GM04503 (cell line): ENCODE data around the gene DOP1B.
"Not testable (repeated sequence)": the region's sequence is repeated elsewhere in the genome, so short reads cannot be mapped to it uniquely, and the experiment has no call there.

ENCODE experiments used
- DNase-seq: peaks from one replicate; pipeline ENCODE4 v3.0.0-alpha.2; 2012; ENCODE audit warnings: low read depth

The DOP1B gene, protein sequence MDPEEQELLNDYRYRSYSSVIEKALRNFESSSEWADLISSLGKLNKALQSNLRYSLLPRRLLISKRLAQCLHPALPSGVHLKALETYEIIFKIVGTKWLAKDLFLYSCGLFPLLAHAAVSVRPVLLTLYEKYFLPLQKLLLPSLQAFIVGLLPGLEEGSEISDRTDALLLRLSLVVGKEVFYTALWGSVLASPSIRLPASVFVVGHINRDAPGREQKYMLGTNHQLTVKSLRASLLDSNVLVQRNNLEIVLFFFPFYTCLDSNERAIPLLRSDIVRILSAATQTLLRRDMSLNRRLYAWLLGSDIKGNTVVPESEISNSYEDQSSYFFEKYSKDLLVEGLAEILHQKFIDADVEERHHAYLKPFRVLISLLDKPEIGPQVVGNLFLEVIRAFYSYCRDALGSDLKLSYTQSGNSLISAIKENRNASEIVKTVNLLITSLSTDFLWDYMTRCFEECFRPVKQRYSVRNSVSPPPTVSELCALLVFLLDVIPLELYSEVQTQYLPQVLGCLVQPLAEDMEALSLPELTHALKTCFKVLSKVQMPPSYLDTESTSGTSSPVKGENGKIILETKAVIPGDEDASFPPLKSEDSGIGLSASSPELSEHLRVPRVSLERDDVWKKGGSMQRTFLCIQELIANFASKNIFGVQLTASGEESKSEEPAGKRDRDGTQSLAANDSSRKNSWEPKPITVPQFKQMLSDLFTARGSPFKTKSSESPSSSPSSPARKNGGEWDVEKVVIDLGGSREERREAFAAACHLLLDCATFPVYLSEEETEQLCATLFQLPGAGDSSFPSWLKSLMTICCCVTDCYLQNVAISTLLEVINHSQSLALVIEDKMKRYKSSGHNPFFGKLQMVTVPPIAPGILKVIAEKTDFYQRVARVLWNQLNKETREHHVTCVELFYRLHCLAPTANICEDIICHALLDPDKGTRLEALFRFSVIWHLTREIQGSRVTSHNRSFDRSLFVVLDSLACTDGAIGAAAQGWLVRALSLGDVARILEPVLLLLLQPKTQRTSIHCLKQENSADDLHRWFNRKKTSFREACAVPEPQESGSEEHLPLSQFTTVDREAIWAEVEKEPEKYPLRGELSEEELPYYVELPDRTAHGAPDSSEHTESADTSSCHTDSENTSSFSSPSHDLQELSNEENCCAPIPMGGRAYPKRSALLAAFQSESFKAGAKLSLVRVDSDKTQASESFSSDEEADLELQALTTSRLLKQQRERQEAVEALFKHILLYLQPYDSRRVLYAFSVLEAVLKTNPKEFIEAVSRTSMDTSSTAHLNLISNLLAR (N-terminal part only)

DNA sequence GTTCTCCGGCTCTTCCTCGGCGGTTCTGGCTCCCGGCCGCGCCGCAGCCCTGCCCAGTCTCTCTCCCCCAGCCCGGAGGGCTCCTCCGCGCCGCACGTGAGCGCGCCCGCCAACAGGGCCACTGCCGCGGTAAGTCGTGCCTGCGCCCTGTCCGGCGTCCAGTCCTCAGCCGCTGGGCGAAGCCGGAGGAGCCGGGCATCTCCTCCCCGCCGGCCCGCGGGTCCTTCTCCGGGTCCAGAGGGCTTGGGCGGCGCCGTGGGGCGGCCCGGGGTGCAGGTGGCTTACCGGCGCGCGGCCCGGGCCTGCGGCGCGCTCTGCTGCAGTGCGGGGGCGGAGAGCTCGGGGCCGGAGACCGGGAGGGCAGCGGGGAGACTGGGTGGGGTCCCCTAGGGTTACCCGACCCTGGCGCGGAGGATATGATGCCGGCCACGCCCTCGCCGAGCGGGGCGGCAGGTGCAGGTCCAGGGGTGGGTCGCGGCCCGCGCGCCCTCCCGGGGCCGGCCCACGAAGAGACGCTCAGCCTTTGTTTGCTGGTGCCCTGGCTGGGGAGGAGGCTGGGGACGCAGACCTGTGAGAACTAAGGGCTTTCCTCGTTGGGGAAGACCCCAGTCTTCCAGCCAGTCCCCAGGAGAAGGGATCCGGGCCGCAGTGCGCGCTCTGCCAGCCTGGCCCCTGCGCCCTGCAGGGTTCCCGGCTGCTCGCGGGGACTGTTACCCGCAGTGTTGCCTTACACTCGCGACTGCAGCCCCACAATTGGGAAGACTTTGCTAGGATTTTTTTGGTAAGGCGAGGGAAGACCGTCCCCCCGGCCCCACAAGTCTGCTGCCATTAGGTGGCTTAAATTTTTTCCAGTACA is at the start of gene DOP1B:
DOP1B (plus strand) TSS at position 10 of the 856 bp plus-strand sequence. CDS start 7,910 bp downstream, outside the sequence.
- no peak for DNase-seq

DNA sequence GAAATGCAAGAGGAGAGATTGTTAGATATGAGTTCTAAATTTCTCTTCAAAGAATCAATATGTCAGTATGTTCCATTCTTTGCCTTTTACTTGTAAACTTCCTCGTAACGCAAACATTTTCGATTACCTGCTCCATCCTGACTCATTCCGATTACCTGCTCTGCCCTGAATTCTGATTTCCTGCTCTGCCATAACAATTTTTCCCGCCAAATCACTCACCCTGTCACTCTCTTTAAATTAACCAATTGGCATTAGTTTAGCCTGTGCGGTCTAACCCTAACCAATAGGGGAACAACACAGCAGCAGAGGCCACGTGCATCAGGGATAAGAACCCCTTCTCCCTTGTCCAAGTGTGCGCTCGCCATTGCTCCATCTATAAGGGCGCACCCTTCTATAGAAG is 46.8 kb upstream of the DOP1B start:
- no peak for DNase-seq

DNA sequence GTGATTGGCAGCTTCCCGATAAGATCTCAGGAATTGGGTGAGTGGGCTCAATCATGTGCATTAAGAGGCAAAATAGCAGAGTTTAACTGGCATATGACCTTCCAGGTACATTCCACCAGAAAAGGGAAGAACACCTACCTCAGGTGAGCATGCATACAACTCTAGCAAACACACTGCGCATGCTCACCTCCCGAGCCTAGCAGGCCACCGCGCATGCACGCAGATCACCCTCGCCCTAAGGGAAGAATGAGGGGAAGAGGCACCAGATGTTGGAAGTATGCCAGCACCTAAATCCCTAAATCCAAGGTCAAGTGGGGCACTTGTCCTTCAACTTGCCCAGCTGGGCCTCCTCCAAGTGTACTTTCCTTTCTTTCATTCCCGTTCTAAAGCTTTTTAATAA is 45.4 kb upstream of the DOP1B start:
- no peak for DNase-seq

DNA sequence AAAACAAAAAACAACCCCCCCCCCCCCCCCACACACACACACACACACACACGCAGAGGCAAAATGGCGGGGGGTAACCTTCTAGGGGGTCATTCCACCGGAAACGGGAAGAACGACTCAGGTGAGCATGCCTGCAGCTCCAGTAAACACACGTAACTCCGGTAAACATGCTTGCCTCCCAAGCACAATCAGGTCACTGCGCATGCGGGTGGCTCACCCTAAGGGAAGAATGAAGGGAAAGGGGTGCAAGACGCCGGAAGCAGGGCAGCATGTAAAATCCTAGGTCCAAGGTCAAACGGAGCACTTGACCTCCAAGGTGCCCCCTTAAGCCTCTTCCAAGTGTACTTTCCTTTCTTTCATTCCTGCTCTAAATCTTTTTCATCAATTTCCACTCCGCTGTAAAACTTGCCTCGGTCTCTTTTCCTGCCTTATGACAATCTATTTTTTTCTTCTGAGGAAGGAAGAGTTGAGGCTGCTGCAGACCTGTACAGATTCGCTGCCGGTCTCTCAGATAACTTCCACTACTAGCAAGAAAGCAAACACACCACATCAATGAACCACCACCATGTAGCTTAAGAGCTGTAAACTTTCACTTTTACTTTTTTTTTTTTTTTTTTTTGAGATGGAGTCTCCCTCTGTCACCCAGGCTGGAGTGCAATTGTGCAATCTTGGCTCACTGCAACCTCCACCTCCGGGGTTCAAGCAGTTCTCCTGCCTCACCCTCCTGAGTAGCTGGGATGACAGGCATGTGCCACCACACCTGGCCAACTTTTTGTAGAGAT is 42.8 kb upstream of the DOP1B start:
- DNase-seq = no peak

DNA sequence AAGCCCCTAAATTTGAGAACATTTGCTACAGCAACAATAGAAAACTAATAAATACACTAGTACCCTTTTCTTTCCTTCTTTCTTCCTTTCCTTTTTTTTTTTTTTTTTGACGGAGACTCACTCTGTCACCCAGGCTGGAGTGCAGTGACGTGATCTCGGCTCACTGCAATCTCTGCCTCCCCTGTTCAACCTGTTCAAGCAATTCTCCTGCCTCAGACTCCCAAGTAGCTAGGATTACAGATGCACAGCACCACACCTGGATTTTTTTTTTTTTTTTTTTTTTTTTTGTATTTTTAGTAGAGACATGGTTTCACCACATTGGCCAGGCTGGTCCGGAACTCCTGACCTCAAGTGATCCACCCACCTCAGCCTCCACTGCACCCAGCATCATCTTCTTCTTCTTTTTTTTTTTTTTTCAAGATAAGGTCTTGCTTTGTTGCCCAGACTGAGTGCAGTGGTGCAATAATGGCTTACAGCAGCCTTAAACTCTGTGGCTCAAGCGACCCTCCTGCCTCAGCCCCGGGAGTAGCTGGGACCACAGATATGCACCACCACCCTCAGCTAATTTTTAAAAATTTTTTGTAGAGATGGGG is 41.4 kb upstream of the DOP1B start:
- DNase-seq = no peak

DNA sequence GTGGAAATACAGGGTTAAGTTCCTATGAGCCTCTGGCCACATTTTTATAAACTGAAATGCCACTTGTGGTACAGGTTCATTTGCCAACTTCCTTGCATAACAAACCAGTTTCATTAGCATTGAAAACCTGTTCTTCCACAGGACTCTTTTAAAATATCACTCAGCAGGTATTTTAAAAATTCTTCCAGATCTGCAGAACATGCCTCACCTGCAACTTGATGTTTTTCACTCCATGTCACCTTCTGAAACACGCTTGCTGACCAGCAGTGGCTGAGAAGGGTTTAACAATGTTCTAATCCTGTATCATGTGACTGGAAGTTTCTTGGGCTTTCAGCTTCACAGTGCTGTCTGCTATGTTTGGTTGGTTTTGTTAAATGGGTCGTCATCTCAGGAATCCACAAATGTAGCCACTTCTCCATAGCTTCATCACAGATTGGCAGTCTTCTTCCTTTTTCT is 39.3 kb upstream of the DOP1B start:
- DNase-seq = no peak

DNA sequence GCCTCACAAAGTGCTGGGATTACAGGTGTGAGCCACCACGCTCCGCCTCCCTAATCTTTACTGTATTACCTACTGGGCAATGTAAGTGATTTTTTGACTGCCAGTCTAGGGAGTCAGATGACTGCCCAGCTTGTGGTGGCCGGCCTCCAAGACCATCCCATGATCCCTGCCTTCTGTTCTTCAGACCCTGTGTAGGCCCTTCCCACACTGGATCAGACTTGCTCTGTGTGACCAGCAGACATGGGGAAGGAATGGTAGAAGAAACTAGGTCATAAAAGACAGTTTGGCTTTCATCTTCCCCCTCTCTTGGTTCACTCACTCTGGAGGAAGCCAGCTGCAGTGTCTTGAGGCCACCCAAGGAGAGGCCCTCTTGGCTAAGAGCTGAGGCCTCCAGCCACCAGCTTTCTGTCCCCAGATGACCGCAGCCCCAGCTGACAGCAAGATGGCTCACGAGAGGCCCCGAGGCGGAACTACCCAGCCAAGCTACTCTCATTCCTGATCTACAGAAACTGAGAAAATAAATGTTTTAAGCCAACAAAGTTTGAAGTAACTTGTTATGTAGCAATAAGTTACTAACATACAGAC is 36.2 kb upstream of the DOP1B start:
- no peak for DNase-seq

DNA sequence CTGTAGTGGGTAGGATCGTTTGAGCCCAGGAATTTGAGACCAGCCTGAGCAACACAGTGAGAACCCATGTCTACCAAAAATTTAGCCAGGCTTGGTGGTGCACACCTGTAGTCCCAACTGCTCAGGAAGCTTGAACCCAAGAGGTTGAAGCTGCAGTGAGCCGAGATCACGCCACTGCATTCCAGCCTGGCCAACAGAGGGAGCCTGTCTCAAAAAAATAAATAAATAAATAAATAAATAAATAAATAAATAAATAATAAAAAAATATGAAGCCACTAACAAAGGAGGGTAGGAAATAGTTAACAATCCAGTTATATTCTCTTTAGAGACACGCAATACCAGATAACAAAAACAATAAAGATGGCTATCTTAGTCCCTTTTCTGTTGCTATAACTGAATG is 33.6 kb upstream of the DOP1B start:
- DNase-seq = no peak

DNA sequence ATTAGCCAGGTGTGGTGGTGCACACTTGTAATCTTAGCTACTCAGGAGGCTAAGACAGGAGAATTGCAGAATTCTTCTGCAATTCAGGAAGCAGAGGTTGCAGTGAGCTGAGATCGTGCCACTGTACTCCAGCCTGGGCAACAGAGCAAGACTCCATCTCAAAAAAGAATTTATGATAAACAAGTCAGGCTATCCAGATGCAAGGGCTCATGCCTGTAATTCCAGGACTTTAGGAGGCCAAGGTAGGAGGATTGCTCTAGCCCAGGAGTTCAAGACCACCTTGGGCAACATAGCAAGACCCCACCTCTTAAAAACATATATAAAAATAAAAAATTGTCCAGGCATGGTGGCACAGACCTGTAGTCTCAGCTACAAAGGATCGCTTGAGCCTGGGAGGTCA is 32.2 kb upstream of the DOP1B start:
- DNase-seq = no peak

DNA sequence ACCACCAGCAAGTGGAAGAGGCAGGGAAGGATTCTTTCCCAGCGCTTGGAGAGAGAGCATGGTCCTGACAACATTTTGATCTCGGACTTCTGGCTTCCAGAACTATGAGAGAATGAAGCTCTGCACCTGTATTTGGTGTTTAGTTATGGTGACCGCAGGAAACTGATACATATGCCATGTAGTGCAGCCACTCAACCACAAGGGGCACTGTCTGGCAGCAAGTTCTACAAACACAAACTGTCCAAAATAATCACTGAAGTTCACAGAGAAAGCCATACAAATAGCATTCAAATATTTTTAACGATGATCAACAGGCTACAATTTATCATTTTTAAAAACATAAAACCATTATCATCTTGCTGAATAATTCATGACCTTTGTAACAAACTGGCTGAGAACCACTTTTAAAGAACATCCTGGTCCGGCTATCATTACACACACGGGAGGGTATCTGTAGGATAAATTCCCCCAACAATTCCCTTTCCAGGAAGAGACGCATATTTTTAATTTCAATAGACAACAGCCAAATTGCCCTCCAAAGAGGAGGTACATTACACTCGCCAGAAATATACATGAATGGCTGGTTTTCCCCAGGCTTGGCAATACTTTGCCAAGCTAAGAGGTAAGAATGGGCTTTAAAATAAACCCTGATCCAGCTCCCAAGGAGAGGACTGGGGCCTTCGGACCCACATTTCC is 31.0 kb upstream of the DOP1B start:
- DNase-seq = no peak

DNA sequence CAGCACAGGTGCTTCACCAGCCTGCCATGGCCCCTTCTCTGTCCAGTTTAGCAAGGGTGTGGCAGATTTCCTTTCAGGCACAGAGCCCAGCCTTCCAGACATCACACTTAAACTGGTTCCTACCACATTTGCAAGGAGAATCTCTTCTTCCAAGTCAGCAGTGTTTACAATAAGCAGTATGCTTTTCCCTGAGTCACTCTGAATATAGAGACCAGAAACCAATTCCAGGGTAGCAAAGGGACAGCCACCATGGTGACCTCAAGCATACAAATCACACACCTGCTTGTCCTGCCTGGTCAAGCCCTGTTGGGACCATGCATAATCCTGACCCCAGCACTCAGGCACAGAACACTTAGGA is 30.4 kb upstream of the DOP1B start:
- no peak for DNase-seq

DNA sequence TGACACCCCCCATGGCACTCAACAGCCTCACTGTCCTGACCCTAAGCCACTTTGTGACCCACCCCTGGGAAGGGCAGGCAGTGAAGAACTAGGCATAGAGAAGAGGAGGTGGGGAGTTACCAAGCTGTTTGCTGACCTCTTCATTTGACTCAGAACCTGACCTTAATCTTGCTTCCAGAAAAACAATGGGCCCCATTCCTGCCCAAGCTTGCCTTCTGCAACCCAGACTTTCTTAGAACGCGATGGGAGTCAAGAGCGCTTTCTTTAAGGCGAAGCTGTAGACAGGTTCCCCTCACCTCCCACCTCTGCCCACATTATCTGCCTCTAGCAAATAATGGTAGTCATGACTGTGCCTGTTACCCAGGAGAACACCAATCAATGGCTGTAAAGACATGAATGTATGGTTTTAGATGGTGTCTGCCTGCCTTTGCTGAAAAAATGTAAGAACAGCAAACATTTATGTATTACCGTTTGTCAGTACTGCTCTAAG is 30.0 kb upstream of the DOP1B start:
- DNase-seq = no peak

DNA sequence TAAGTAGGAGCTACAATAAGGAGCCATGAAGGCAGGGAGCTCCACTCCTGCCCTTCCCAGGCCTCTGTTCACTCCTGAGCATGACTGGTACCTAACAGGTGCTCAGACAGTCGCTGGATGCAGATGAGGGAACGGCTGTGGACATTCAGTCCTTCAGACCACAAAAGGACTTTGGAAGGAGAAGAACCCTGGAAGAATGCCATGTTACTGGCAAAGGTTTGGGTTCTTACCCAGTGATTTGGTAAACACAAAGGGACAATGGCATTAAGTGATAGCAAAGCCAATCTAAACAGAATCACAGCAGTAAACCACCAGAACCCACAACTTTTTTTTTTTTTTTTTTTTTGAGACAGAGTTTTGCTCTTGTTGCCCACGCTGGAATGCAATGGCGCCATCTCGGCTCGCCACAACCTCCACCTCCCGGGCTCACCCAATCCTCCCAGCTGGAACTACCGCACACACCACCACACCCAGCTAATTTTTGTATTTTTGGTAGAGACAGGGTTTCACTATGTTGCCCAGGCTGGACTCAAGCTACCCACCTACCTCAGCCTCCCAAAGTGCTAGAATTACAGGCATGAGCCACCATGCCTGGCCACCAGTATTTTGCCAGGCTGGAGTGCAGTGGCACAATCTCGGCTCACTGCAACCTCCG is 29.2 kb upstream of the DOP1B start:
- DNase-seq = no peak

DNA sequence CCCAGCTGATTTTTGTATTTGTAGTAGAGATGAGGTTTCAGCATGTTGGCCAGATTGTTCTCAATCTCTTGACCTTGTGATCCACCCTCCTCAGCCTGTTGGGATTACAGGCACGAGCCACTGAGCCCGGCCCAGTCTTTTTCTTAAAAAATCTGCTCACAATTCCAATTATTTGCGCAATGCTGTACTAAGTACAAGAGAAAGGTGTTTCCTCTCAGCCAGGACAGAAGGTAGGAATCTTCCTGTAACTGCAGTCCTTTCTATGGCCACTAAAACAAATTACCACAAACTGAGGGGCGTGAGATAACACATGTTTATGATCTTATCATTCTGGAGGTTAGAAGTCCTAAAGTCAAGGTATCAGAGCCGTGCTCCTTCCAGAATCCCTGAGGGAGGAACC is 28.6 kb upstream of the DOP1B start:
- no peak for DNase-seq

DNA sequence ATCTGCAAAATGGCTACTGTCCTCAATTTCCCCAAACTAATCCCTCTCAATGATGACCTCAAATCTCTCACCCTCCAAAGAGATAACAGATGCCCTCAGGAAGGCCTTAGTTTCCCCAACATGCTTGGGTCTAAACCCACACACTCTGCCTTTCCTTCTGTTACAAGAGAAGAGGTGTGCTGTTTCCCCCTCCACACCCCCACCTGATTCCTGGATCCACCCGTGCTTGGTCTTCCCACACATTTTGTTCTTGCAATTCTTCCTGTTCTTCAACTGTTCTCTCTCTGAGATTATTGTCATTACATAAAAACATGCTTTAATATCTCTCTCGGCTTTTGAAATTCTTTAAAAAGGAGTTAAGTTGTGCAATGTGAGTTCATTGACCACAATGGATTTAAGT is 27.4 kb upstream of the DOP1B start:
- no peak for DNase-seq

DNA sequence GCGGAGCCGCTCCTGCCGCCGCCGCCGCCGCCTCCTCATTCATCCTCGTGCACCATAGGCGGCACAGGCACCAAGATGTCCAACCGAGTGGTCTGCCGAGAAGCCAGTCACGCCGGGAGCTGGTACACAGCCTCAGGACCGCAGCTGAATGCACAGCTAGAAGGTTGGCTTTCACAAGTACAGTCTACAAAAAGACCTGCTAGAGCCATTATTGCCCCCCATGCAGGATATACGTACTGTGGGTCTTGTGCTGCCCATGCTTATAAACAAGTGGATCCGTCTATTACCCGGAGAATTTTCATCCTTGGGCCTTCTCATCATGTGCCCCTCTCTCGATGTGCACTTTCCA is 26.2 kb upstream of the DOP1B start:
- DNase-seq = not testable (repeated sequence)

DNA sequence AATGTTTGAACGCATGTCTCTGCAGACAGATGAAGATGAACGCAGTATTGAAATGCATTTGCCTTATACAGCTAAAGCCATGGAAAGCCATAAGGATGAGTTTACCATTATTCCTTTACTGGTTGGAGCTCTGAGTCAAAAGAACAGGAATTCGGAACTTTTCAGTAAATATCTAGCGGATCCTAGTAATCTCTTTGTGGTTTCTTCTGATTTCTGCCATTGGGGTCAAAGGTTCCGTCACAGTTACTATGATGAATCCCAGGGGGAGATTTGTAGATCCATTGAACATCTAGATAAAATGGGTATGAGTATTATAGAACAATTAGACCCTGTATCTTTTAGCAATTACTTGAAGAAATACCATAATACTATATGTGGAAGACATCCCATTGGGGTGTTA is 25.8 kb upstream of the DOP1B start:
- not testable (repeated sequence) for DNase-seq

DNA sequence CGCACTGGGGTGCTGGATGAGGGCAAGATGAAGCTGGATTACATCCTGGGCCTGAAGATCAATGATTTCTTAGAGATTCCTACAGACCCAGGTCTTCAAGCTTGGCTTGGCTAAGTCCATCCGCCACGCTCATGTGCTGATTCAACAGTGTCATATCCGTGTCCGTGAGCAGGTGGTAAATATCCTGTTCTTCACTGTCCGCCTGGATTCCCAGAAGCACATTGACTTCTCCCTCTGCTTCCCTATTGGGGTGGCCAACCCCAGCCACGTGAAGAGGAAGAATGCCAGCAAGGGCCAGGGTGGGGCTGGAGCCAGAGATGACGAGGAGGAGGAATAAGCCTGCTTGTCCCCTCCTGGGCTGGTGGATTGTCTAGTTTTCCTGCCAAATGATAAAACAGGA is 23.9 kb upstream of the DOP1B start:
- DNase-seq = no peak
